Neural progenitor cell (in vitro differentiated cells): ENCODE data around the gene GCKR.

Experiments used
- CTCF ChIP-seq: fragments of 200-600 bp; sonication (generic); IDR thresholded peaks from 2 replicates; pipeline ENCODE4 v1.5.1; 2017; ENCODE audit warnings: antibody characterized with exemption, mild to moderate bottlenecking
- EZH2 ChIP-seq: fragments of 200-600 bp; sonication (generic); IDR thresholded peaks from 2 replicates; pipeline ENCODE4 v1.6.1; 2017; ENCODE audit warnings: antibody characterized with exemption, mild to moderate bottlenecking, moderate library complexity

GRCh38 chr2:27527182-27527581, 30.5 kb downstream of the GCKR start:
- TF ChIP-seq CTCF (no peak), EZH2 (no peak)
